Upper lobe of left lung (tissue), 6 donors: ENCODE results near the gene JMJD4. TPM values are rescaled to one million over a fixed set of nuclear protein-coding genes. Genes with fewer than 3 reads are reported as not detected.
"Not testable (repeated sequence)": the region's sequence is repeated elsewhere in the genome, so short reads cannot be mapped to it uniquely, and the experiment has no call there.

Experiments
- ATAC-seq, 2 donors: fragments of 200-7000 bp; cut with Tn5 transposase; one replicate each; pipeline ENCODE4 v1.9.1; 2022; ENCODE audit warnings: mild to moderate bottlenecking in 2 of 2, moderate library complexity in 2 of 2; ENCODE audit not compliant: low FRiP score in 2 of 2
- DNase-seq, 2 donors: peaks; one replicate each; pipeline ENCODE4 v3.0.0-alpha.2; 2019 to 2020
- H3K27ac ChIP-seq, 4 donors: fragments of 200-600 bp; sonication (generic); one replicate each; pipeline ENCODE4 v1.5.1; 2016 to 2019
- H3K27me3 ChIP-seq, 4 donors: fragments of 200-600 bp; sonication (generic); one replicate each; pipeline ENCODE4 v1.5.1; 2017 to 2019
- H3K36me3 ChIP-seq, 4 donors: fragments of 200-600 bp; sonication (generic); one replicate each; pipeline ENCODE4 v1.5.1; 2016 to 2019
- H3K4me1 ChIP-seq, 4 donors: fragments of 200-600 bp; sonication (generic); one replicate each; pipeline ENCODE4 v1.5.1; 2018 to 2019
- H3K4me3 ChIP-seq, 4 donors: fragments of 200-600 bp; sonication (generic); one replicate each; pipeline ENCODE4 v1.5.1; 2017 to 2019; ENCODE audit warnings: mild to moderate bottlenecking in 2 of 4, moderate library complexity in 1 of 4
- H3K9me3 ChIP-seq, 4 donors: fragments of 200-600 bp; sonication (generic); one replicate each; pipeline ENCODE4 v1.5.1; 2018 to 2019
- EP300 ChIP-seq, 4 donors: sonication (generic); formaldehyde crosslinking; IDR thresholded peaks; one replicate each; pipeline ENCODE4 v1.5.1; 2017; ENCODE audit warnings: antibody characterized with exemption in 4 of 4, control low read depth in 2 of 4
- POLR2A ChIP-seq, 4 donors: fragments of 450-650 bp; IDR thresholded peaks; one replicate each; pipeline ENCODE4 v1.5.1; 2016 to 2017; ENCODE audit warnings: antibody characterized with exemption in 4 of 4, mild to moderate bottlenecking in 2 of 4
- POLR2AphosphoS5 ChIP-seq, 2 donors: sonication (generic); formaldehyde crosslinking; IDR thresholded peaks; one replicate each; pipeline ENCODE4 v1.5.1; 2017; ENCODE audit warnings: antibody characterized with exemption in 2 of 2
- WGBS, 2 donors: methylation state at CpG; one replicate each; pipeline ENCODE4 v1.1.5; 2017 to 2018; 5-methylcytosine and 5-hydroxymethylcytosine counted together
- total RNA-seq, 6 donors: library from RNA; depleted of rRNA in 4 of 6; stranded (reverse); fragments of >200 nt in 4 of 6; gene quantifications; one replicate each; pipeline versions ENCODE4 v1.1.0 to v1.2.1, GENCODE V29; 2016 to 2021
- TF ChIP-seq, protein P1 (sequence below), 6 experiments: fragments of 450-650 bp in 4 of 6; fragments of 200-600 bp in 2 of 6; sonication (generic) in 2 of 6; IDR thresholded peaks; one replicate each; pipeline ENCODE4 v1.5.1; 2016 to 2019; ENCODE audit warnings: antibody characterized with exemption in 6 of 6
- donor health status: DM: no; HTN: no; CAD: no; lungs with moderate emphysema.
- donor health status: DM: no; HTN: yes; CAD: no; lungs with severe emphysema.

JMJD4 gene
- total RNA-seq, 6 donors from 2014 or later = 12.6 to 27.2 (median 20.0) TPM

DNA sequence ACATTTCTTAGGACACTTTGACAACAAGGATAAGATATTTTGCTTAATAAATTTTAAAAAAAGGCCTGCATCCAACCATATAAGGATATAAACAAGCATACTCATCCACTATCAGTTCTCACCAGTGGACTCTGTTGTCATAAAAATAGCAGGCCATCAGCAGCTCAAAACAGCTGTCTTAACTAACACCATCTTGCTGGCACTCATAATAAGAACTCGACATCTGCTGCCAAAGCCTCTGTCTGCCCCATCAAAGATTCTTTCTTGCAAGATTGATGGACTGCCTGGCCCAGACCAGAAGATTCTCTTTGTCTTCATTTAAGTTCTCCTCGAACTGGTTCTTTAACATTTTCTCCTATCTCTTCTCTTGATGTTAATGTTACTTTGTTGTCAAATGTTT lies 10.1 kb downstream of the JMJD4 start:
- ATAC-seq (no peak), DNase-seq (no peak)
- 48 to 69% methylated on average over 2 of the region's 2 CpGs for WGBS, 2 donors

DNA sequence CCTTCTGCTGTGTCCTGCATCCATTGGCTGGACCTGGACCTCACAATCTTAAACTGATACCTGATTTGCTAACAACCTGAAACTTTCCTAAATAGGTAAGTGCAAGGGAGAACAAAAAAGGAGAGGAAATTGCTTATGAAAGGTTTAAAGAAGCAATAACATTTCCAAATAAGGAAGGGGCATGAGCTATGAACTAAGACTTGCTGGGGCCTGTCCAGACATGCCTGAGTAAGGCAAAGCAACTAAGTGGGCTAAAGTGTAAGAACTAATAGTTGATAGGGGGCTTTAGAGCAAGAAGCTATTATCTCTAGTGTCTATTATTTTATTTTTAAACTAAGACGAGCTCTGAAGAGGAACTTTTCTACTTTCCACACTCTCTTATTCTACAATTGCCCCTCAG lies 11.6 kb downstream of the JMJD4 start:
- ATAC-seq (no peak), DNase-seq (no peak)
- peaks cover 5 to 9% (median 7%) of the 10 kb centered on the region in 4 donors for H3K4me1 ChIP-seq
- 86 to 91% methylated on average over 1 of the region's 1 CpG for WGBS, 2 donors
- no peaks in the 10 kb centered on the region for H3K36me3 ChIP-seq
- no peak overlapping the region for H3K27ac ChIP-seq
- TF ChIP-seq POLR2AphosphoS5 (IDR thresholded peaks at IDR 0.05) = no peak
- TF ChIP-seq POLR2A (IDR thresholded peaks at IDR 0.05) = no peak
- TF ChIP-seq, protein P1, sequence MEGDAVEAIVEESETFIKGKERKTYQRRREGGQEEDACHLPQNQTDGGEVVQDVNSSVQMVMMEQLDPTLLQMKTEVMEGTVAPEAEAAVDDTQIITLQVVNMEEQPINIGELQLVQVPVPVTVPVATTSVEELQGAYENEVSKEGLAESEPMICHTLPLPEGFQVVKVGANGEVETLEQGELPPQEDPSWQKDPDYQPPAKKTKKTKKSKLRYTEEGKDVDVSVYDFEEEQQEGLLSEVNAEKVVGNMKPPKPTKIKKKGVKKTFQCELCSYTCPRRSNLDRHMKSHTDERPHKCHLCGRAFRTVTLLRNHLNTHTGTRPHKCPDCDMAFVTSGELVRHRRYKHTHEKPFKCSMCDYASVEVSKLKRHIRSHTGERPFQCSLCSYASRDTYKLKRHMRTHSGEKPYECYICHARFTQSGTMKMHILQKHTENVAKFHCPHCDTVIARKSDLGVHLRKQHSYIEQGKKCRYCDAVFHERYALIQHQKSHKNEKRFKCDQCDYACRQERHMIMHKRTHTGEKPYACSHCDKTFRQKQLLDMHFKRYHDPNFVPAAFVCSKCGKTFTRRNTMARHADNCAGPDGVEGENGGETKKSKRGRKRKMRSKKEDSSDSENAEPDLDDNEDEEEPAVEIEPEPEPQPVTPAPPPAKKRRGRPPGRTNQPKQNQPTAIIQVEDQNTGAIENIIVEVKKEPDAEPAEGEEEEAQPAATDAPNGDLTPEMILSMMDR (IDR thresholded peaks at IDR 0.05) = no peak
- no peak for TF ChIP-seq EP300 (IDR thresholded peaks at IDR 0.05)
- no peak overlapping the region for H3K4me3 ChIP-seq
- H3K27me3 ChIP-seq = peaks cover 0 to under 1% (median 0%) of the 10 kb centered on the region in 4 donors
- peaks cover 9 to 35% (median 31%) of the 10 kb centered on the region in 4 donors for H3K9me3 ChIP-seq

More for the DNA sequence above, 10.1 kb downstream of the JMJD4 start:
- H3K27ac ChIP-seq = no peak overlapping the region
- H3K9me3 ChIP-seq = peaks cover 6 to 24% (median 17%) of the 10 kb centered on the region in 4 donors
- H3K4me1 ChIP-seq = peaks cover 15 to 24% (median 21%) of the 10 kb centered on the region in 4 donors
- H3K4me3 ChIP-seq = no peak overlapping the region
- TF ChIP-seq EP300 (IDR thresholded peaks at IDR 0.05) (no peak), POLR2A (IDR thresholded peaks at IDR 0.05) (no peak)
- TF ChIP-seq, protein P1 (IDR thresholded peaks at IDR 0.05) = no peak
- no peaks in the 10 kb centered on the region for H3K36me3 ChIP-seq
- H3K27me3 ChIP-seq = peaks cover 0 to 4% (median 0%) of the 10 kb centered on the region in 4 donors

DNA sequence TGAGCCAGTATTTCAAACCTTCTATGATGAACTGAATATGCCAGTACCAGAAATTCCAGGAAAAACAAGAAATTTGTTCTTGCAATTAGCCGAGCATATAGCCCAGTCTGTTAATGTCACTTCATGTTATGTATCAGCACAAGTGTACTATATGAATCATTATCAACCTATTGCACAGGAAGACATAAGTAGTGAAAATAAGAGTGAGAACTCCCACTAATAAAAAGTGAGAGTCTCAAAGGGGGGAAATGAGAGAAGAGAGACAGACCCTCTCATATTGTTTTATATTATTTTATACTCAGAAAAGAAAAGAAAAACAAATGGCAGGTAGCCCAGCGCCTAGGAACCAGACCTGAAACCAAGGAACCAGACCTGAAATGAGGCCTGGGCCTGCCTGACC lies 16.2 kb downstream of the JMJD4 start:
- Histone ChIP-seq H3K27me3 (no peaks in the 10 kb centered on the region), H3K4me1 (no peaks in the 10 kb centered on the region), H3K9me3 (peaks cover 9 to 58% (median 46%) of the 10 kb centered on the region in 4 donors), H3K36me3 (no peaks in the 10 kb centered on the region), H3K4me3 (no peak overlapping the region), H3K27ac (no peak overlapping the region)
- 84% methylated on average over 2 of the region's 2 CpGs for WGBS, 2 donors
- ATAC-seq = no peak
- no peak for TF ChIP-seq POLR2AphosphoS5 (IDR thresholded peaks at IDR 0.05)
- TF ChIP-seq EP300 (IDR thresholded peaks at IDR 0.05) = no peak
- no peak for TF ChIP-seq POLR2A (IDR thresholded peaks at IDR 0.05)
- TF ChIP-seq, protein P1 (IDR thresholded peaks at IDR 0.05) = no peak
- DNase-seq = no peak

DNA sequence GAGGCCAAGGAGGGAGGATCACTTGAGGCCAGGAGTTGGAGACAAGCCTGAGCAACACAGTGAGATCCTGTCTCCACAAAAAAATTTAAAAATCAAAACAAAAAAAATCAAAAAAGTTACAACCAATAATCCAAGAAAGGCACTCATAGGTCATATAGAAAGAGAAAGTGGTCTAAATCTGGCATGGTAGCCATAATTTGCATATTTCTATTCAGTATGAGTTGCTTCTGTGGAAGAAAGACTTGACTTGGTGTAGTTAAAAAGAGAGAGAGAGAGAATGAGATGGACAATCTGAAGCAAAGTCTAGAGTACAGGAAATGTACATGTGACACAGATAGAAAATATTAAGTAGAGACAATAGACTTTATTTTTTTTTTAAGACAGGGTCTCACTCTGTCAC lies 22.5 kb downstream of the JMJD4 start:
- no peaks in the 10 kb centered on the region for H3K4me1 ChIP-seq
- no peak for ATAC-seq
- H3K9me3 ChIP-seq = peaks cover 0 to 32% (median 24%) of the 10 kb centered on the region in 4 donors
- DNase-seq = no peak
- no peaks in the 10 kb centered on the region for H3K27me3 ChIP-seq
- TF ChIP-seq POLR2AphosphoS5 (IDR thresholded peaks at IDR 0.05) (no peak), POLR2A (IDR thresholded peaks at IDR 0.05) (no peak), EP300 (IDR thresholded peaks at IDR 0.05) (no peak)
- TF ChIP-seq, protein P1 (IDR thresholded peaks at IDR 0.05) = no peak
- no peak overlapping the region for H3K4me3 ChIP-seq
- H3K27ac ChIP-seq = no peak overlapping the region
- H3K36me3 ChIP-seq = no peaks in the 10 kb centered on the region

DNA sequence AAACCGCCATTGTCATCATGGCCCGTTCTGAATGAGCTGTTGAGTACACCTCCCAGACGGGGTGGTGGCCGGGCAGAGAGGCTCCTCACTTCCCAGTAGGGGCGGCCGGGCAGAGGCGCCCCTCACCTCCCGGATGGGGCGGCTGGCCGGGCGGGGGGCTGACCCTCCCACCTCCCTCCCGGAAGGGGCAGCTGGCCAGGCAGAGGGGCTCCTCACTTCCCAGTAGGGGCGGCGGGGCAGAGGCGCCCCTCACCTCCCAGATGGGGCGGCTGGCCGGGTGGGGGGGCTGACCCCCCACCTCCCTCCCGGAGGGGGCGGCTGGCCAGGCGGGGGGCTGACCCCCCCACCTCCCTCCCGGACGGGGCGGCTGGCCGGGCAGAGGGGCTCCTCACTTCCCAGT lies 24.6 kb downstream of the JMJD4 start:
- not testable (repeated sequence) for H3K36me3 ChIP-seq, H3K27ac ChIP-seq, H3K4me1 ChIP-seq, H3K4me3 ChIP-seq, H3K27me3 ChIP-seq, ATAC-seq
- WGBS, 2 donors = 94 to 95% methylated on average over 8 to 11 of the region's 24 CpGs
- peaks cover 0 to 28% (median 23%) of the 10 kb centered on the region in 4 donors for H3K9me3 ChIP-seq
- peak in 1 of 2 donors; percentile 32 for DNase-seq
